Adrenal gland (tissue), 12 donors: ENCODE measurements around the gene EGFLAM. TPM values are rescaled to one million over a fixed set of nuclear protein-coding genes. Genes with fewer than 3 reads are reported as not detected.

Experiments used
- DNase-seq, 7 donors: peaks; one replicate each; pipeline ENCODE4 v3.0.0-alpha.2; 2019 to 2020
- H3K27ac ChIP-seq, 5 donors: fragments of 200-600 bp; sonication (generic) in 4 of 5; 1 replicate in 3 of 5; 2 replicates in 2 of 5; pipeline versions ENCODE4 v1.5.1 to v1.8.0; 2016 to 2020; ENCODE audit warnings: mild to moderate bottlenecking in 1 of 5
- H3K27me3 ChIP-seq: fragments of 200-600 bp; 2 replicates; pipeline ENCODE4 v1.8.0; 2021
- H3K36me3 ChIP-seq, 2 donors: fragments of 200-600 bp; replicated peaks in 1 of 2; 1 replicate in 1 of 2; 2 replicates in 1 of 2; pipeline versions ENCODE4 v1.5.1 to v1.8.0; 2018 to 2022
- H3K4me1 ChIP-seq, 2 donors: fragments of 200-600 bp; replicated peaks in 1 of 2; 1 replicate in 1 of 2; 2 replicates in 1 of 2; pipeline versions ENCODE4 v1.5.1 to v1.8.0; 2018 to 2021
- H3K4me3 ChIP-seq, 4 donors: fragments of 200-600 bp; sonication (generic) in 3 of 4; one replicate each; pipeline ENCODE4 v1.5.1; 2016 to 2018
- H3K9me3 ChIP-seq, 3 donors: fragments of 200-600 bp; sonication (generic) in 1 of 3; replicated peaks in 1 of 3; 1 replicate in 2 of 3; 2 replicates in 1 of 3; pipeline versions ENCODE4 v1.5.1 to v1.8.0; 2016 to 2021
- CTCF ChIP-seq, 6 experiments: fragments of 450-650 bp in 4 of 6; fragments of 200-600 bp in 2 of 6; sonication (generic) in 1 of 6; IDR thresholded peaks; 1 replicate in 5 of 6; 2 replicates in 1 of 6; pipeline versions ENCODE4 v1.5.1 to v1.8.0; 2016 to 2021; ENCODE audit warnings: antibody characterized with exemption in 6 of 6, mild to moderate bottlenecking in 2 of 6, moderate library complexity in 1 of 6
- POLR2A ChIP-seq, 2 donors: fragments of 450-650 bp; IDR thresholded peaks; one replicate each; pipeline ENCODE4 v1.6.1; 2017; ENCODE audit warnings: antibody characterized with exemption in 2 of 2, mild to moderate bottlenecking in 2 of 2, moderate library complexity in 1 of 2
- WGBS, 4 donors: extraction: QIAGEN DNeasy Blood & Tissue Kit in 2 of 4; methylation state at CpG; one replicate each; pipeline versions ENCODE4 v1.1.5 to v1.1.7; 2013 to 2017; 5-methylcytosine and 5-hydroxymethylcytosine counted together
- intact Hi-C, 2 donors: fragments of 100-400 bp; cut with DNase I; formaldehyde crosslinking; loops; one replicate each; pipeline versions ENCODE4 v1.14.1 to v1.15.0; 2022 to 2023
- polyA plus RNA-seq, 3 donors: library from polyadenylated mRNA; stranded (reverse); fragments of 200-250 nt in 2 of 3; fragments of 350-450 nt in 1 of 3; fragmentation: Illumina TruSeq in 1 of 3; extraction: RNeasy Lipid Tissue Mini Kit (QIAGEN cat#74804) in 1 of 3; gene quantifications; one replicate each; pipeline ENCODE4 v1.2.3, GENCODE V29; 2013 to 2014
- total RNA-seq, 9 donors: library from RNA; depleted of rRNA in 4 of 9; stranded (reverse); fragments of >200 nt in 4 of 9; fragments of 120-200 nt in 1 of 9; fragmentation: NEBNext Ultra II Directional in 1 of 9; extraction: Animal tissue kit (Norgen Biotek cat#: 25700) in 1 of 9; gene quantifications; one replicate each; pipeline versions ENCODE4 v1.1.0 to v1.2.4, GENCODE V29; 2013 to 2023
- donor health status: healthy with polysubstance abuse.
- donor health status: Bipolar disorder and iron deficiency.
- donor health status: DM: yes; HTN: yes; CAD: no.
- donor health status: DM: no; HTN: no; CAD: no.
- donor health status: DM: no; HTN: no; CAD: no.
- donor health status: DM: yes; HTN: yes; CAD: no.

EGFLAM gene
- total and polyA plus RNA-seq, 12 donors: 4.4 to 29.0 (median 16.1) TPM

- no peak overlapping the region for H3K27ac ChIP-seq
- H3K9me3 ChIP-seq: no peaks in the 10 kb centered on the region
- TF ChIP-seq CTCF (IDR thresholded peaks at IDR 0.05) (no peak), POLR2A (IDR thresholded peaks at IDR 0.05) (no peak)
- no peaks in the 10 kb centered on the region for H3K4me1 ChIP-seq
- intact Hi-C loops: no loop called here
- no peaks in the 10 kb centered on the region for H3K27me3 ChIP-seq
- H3K36me3 ChIP-seq: no peaks in the 10 kb centered on the region
- WGBS, 4 donors: 70 to 83% (median 78%) methylated on average over 9 of the region's 9 CpGs
- no peak overlapping the region for H3K4me3 ChIP-seq
- DNase-seq: peak in 1 of 7 donors; percentile 56
These were observed 168.9 kb downstream of the EGFLAM start for GRCh38 chr5:38426986-38427950.

- H3K9me3 ChIP-seq: no peaks in the 10 kb centered on the region
- no peaks in the 10 kb centered on the region for H3K36me3 ChIP-seq
- TF ChIP-seq CTCF (IDR thresholded peaks at IDR 0.05) (no peak), POLR2A (IDR thresholded peaks at IDR 0.05) (no peak)
- intact Hi-C loops: no loop called here
- no peak for DNase-seq
- WGBS, 4 donors: 94 to 100% (median 99%) methylated on average over 1 of the region's 1 CpG
- no peak overlapping the region for H3K4me3 ChIP-seq
- no peaks in the 10 kb centered on the region for H3K27me3 ChIP-seq
- H3K4me1 ChIP-seq: peaks cover 0 to 17% of the 10 kb centered on the region in 2 donors
- H3K27ac ChIP-seq: no peak overlapping the region
These were observed 173.0 kb downstream of the EGFLAM start for GRCh38 chr5:38431242-38431853.

- intact Hi-C loops: no loop called here
- 27 to 42% (median 36%) methylated on average over 5 to 6 of the region's 6 CpGs for WGBS, 4 donors
These were observed 175.0 kb downstream of the EGFLAM start for GRCh38 chr5:38433160-38433861.

More at GRCh38 chr5:38433160-38433861, 175.0 kb downstream of the EGFLAM start:
- Histone ChIP-seq H3K27me3 (no peaks in the 10 kb centered on the region), H3K36me3 (no peaks in the 10 kb centered on the region), H3K27ac (peak overlapping the region in 2 of 5 donors; percentile 28 to 50), H3K4me1 (peaks cover 0 to 17% of the 10 kb centered on the region in 2 donors), H3K4me3 (no peak overlapping the region), H3K9me3 (no peaks in the 10 kb centered on the region)
- peak in 5 of 7 donors; percentile 7 to 62 (median 43) for DNase-seq
- TF ChIP-seq CTCF (IDR thresholded peaks at IDR 0.05) (no peak), POLR2A (IDR thresholded peaks at IDR 0.05) (no peak)
